ENCODE data around the gene MX1.

DNA sequence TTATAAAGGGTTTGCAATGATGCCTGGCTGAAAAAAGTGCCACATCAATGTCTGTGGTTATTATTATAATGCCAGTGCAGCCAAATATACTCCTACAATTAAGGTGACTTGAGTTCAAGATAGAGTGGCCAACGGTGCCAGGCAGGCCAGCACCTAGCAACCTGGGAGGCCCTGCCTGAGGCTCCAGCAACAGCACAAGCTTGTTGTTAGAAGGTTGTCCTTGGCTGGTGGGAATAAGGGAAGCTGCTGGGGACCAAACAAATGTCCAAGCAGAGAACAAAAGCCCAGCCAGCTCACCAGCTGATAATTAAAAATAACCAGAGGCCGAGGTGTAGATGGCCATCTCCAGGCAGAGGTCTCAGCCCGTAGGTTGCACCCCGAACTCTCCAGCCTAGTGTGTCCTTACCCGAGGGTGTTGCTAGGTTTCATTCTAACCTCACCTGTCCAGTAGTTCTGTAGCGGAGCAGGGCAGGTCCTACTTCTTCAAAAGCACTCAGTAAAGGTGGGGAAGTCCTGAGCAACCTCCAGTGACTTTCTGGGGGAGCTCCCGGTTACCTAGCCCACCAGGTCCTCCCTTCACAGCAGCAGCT is 80.1 kb downstream of the MX1 start:
- TF ChIP-seq, protein P1, sequence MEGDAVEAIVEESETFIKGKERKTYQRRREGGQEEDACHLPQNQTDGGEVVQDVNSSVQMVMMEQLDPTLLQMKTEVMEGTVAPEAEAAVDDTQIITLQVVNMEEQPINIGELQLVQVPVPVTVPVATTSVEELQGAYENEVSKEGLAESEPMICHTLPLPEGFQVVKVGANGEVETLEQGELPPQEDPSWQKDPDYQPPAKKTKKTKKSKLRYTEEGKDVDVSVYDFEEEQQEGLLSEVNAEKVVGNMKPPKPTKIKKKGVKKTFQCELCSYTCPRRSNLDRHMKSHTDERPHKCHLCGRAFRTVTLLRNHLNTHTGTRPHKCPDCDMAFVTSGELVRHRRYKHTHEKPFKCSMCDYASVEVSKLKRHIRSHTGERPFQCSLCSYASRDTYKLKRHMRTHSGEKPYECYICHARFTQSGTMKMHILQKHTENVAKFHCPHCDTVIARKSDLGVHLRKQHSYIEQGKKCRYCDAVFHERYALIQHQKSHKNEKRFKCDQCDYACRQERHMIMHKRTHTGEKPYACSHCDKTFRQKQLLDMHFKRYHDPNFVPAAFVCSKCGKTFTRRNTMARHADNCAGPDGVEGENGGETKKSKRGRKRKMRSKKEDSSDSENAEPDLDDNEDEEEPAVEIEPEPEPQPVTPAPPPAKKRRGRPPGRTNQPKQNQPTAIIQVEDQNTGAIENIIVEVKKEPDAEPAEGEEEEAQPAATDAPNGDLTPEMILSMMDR (IDR thresholded peaks at IDR 0.05; ENCODE audit: low read depth, low read length, poor library complexity, severe bottlenecking): no peak
- TF ChIP-seq EZH2phosphoT487 (IDR thresholded peaks at IDR 0.05; ENCODE audit: borderline replicate concordance, low read length): no peak

All from DOHH2 (cell line).